Bronchial smooth muscle cell (primary cell): ENCODE measurements around the gene XRCC6. TPM values are rescaled to one million over a fixed set of nuclear protein-coding genes. Genes with fewer than 3 reads are reported as not detected.

Experiments
- total RNA-seq: library from RNA; depleted of rRNA; stranded (reverse); fragments of >200 nt; gene quantifications from 2 replicates; pipeline ENCODE4 v1.2.1, GENCODE V29; 2014

The XRCC6 gene
- total RNA-seq: 251 and 299 TPM in 2 replicates

DNA sequence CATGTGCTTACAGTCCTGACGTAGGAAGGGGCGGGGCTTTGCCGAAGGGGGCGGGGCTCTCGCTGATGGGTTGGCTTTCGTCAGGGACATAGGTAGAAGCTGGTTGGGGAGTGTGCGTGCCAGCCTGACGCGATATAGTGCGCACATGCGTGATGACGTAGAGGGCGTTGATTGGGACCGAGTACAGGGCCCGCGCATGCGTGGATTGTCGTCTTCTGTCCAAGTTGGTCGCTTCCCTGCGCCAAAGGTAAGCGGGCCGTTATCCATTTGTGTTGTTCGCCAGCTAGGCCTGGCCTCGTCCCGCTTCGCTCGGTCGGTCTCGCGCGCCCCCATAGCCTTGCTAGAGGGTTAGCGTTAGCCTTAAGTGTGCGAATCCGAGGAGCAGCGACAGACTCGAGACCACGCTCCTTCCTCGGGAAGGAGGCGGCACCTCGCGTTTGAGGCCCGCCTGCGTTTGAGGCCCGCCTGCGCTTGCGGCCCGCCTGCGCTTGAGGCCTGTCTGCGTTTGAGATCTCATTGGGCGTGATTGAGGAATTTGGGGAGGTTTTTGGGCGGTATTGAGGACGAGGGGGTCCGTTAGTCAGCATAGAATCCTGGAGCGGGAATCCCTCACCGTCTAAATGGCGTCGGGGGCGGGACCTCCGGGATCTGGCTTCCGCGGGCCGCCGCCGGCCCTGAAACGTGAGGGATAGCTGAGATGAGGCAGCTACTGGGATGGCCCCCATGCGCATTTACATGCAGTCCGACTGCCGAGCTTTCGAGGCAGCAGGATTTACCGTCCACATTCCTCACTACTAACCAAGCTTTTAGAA is at the start of gene XRCC6:
Gene XRCC6, plus strand, starts transcription at position 197 of the 812 bp plus-strand sequence. CDS start 710 bp downstream, outside the sequence.

DNA sequence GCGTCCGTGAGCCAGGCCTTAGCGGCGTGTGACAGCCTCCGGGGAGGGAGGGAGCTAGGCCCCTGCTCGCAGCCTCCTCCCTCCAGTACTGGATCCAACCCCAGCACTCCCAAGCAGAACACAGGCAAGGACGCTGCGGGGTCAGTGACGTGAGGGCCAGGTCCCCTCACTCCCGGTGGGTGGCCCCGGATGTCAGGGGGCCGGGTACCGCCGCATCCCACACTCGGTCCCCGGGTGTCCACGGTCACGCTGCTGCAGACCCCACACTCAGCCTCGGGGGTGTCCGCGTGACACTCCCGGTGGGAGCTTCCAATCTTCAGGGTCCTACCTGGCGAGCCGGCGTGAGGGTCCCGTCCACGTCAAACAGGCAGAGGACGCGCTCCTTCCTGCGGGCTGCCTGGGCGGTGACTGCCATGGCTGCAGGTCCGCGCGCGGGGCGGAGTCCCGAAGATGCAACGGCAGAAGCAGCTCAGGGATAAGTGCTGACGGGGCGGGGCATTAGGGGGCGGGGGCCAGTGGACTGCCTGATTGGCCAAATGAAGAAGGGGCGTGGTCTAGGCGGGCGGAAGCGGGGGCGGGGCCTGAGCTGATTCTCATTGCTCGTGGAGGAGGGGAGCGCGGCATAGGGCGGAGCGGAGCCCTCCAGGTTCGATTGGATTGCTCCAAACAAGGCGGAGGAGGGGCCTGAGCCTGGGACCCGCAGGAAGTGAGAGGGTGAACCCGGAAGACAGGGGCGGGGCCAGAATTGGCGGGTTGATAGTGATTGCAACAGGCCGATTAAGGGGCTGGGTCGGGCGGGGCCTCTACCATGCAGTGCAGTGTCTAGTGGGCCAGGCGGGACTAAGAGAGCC is 31.5 kb upstream of the XRCC6 start, which contains the start of gene PMM1:
Gene PMM1, minus strand, starts transcription at position 450 of the 851 bp plus-strand sequence. Its CDS starts 35 bp downstream, at position 415.

DNA sequence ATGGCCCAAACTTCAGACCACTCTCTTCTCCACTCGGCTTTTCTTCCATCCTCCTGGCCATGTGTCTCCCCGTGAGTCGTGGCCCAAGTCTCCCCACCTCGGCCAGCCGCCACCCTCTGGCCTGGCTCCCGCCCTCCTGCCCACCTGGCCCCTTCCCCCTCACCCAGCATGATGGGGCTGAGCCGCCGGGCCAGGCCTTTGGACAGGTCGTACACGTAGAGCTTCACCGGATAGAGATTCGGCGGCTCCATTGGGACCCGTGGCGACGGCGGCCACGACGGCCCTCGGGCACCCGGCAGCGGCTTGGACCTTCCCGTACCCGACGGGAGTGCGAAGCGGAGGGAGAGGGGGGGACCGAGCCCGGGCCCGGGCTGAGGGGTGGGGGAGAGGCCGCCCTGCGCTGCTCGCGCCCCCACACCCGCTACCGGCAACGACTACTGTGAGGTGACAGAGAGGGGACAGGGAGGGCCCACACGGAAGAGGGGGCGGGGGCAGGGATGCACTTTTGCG is 451 bp upstream of the XRCC6 start, which contains the start of gene DESI1:
Gene DESI1, minus strand, starts transcription at position 455 of the 510 bp plus-strand sequence. Its CDS starts 204 bp downstream, at position 251.

DNA sequence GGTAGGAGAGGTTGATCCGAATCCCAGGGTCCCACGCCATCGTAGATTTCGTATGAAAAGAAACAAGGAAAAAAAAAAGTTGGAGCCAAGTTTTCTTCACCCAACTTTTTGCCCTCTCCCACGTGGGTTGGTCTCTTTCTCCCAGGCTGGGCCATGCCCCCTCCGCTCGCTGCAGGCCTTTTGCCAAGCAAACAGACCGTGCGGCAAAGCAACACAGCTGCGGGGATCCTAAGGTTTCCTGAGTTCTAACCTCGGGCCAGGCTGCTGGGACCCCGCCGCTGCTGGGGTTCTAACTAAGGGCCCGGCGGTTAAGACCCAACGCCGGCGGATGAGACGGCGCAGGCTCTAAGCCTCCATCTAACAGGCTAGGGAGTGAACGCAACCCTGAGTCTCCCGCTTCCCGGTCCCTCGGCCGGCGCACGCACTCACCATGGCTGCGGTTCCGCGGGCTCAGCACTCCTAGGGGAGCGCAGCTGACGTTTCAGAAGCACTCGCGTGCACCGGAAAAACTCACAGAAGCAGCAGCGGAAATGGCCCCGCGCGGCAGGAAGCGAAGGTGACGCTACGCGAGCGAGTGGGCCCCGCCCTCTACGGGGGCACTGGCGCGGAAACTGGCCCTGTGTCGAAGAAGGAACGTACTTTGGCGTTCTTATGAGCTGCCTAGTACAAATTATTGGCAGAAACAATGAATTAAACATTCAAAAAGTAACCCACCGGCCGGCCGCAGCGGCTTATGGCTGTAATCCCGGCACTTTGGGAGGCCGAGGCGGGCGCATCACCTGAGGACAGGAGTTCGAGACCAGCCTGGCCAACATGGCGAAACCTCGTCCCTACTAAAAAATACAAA is 67.5 kb downstream of the XRCC6 start, which contains the start of gene SNU13:
Gene SNU13, minus strand, starts transcription at position 503 of the 847 bp plus-strand sequence. Its CDS starts 71 bp downstream, at position 432.

DNA sequence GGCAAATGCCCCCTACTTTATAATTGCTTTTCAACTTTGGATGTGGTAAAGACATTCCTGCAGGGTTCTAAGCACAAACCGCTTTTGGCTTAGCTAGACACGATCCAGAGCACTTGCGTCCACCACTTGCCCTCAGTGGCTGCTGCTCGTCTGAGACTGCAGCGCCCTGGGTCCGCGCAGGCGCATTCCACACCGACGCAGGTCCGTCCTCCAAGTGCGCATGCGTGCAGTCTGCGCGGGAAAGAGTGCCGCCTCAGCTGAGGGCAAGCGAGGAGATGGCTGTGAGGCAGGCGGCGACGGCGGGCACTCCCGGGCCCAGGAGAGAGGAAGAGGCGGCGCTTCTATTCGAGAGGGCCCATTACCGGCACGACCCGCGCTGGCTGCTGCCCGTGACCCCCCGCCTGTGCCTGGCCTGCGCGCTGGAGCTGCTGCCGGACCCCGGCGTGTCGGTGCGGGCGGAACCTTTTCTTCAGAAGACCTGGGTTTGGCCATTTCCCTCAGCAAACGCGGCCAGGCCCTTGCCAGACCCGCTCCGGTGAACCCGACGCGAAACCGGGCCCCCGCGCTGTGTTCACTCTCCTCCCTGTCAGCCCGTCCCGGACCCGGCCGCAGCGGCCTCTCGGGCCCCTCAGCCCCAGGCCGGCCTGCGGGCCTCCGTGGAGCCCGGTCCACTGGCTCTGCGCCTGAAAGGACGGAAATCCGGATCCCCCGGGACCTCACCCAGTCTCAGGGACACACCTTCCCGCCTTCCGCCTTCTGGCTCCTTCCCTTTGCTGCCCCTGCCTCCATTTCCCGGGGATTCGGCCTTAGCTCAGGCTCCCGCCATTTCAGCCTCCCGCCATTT is 78.4 kb downstream of the XRCC6 start, which contains the start of gene MEI1:
Gene MEI1, plus strand, starts transcription at position 240 of the 844 bp plus-strand sequence. Its CDS starts 36 bp downstream, at position 276.

Other genes starting within 250 kb of the XRCC6 start
- 8.8 and 13.5 TPM in 2 replicates for gene TEF, start 239.4 kb upstream of the XRCC6 start, total RNA-seq
- gene TOB2, start 174.5 kb upstream of the XRCC6 start, total RNA-seq: 12.4 and 14.3 TPM in 2 replicates
- gene PHF5A, start 152.6 kb upstream of the XRCC6 start, total RNA-seq: 61.5 and 86.0 TPM in 2 replicates
- 72.7 and 77.5 TPM in 2 replicates for gene ACO2, start 152.2 kb upstream of the XRCC6 start, total RNA-seq
- gene POLR3H, start 76.8 kb upstream of the XRCC6 start, total RNA-seq: 21.0 and 26.3 TPM in 2 replicates
- gene CSDC2, start 60.3 kb upstream of the XRCC6 start, total RNA-seq: 9.8 and 11.4 TPM in 2 replicates
- 26.2 and 31.1 TPM in 2 replicates for gene PMM1, start 31.5 kb upstream of the XRCC6 start, total RNA-seq
- gene DESI1, start 252 bp upstream of the XRCC6 start, total RNA-seq: 4.8 and 8.7 TPM in 2 replicates
- gene SNU13, start 67.6 kb downstream of the XRCC6 start, total RNA-seq: 67.5 and 69.0 TPM in 2 replicates
- gene MEI1, start 78.2 kb downstream of the XRCC6 start, total RNA-seq: 0.17 and 1.6 TPM in 2 replicates
- gene CCDC134, start 179.4 kb downstream of the XRCC6 start, total RNA-seq: 5.5 and 5.7 TPM in 2 replicates
- gene SREBF2, start 211.8 kb downstream of the XRCC6 start, total RNA-seq: 39.7 and 53.0 TPM in 2 replicates